SK-N-MC (cell line): ENCODE results near the gene IARS2.

Experiments used
- EZH2 ChIP-seq: fragments of 200-600 bp; sonication (generic); IDR thresholded peaks from one replicate; pipeline ENCODE4 v1.6.1; 2017; ENCODE audit warnings: antibody characterized with exemption
- POLR2AphosphoS5 ChIP-seq: IDR thresholded peaks from 2 replicates; pipeline ENCODE4 v1.6.1; 2012; ENCODE audit warnings: mild to moderate bottlenecking, low read depth, low read length, borderline replicate concordance

DNA sequence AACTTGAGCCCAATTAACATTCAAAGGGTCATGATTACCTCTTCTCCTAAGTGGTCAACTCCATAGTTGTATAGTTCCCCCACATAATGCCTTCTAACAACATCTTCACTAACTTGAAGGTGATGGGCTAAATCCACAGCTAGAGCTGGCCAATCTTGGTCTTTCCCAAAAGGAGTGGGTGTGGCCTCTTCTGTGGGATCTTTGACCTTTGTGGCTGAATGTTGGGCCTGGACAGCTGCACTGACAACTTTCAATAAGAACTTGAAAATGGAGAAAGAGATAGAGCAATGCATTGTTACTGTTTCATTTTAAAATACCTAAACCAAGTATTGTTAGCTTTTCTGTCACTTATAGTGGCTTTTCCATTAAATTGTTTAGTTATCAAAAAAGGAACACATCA is 59.2 kb downstream of the IARS2 start:
- no peak for TF ChIP-seq POLR2AphosphoS5
- TF ChIP-seq EZH2 = no peak
